Posterior cingulate gyrus (tissue), 11 donors: ENCODE data around the gene TARBP1.
"Not testable (repeated sequence)": the region's sequence is repeated elsewhere in the genome, so short reads cannot be mapped to it uniquely, and the experiment has no call there.

Experiments
- DNase-seq, 10 donors: peaks; one replicate each; pipeline versions ENCODE4 v3.0.0 to v3.0.0-alpha.2; 2020 to 2021; ENCODE audit warnings: mixed read lengths in 3 of 10
- intact Hi-C: fragments of 100-400 bp; cut with DNase I; formaldehyde crosslinking; loops from one replicate; pipeline ENCODE4 v1.15.1; 2023

The TARBP1 gene

GRCh38 chr1:234369033-234369430 is 109.9 kb downstream of the TARBP1 start:
- no peak for DNase-seq
- intact Hi-C loops, result no loop called here

DNA sequence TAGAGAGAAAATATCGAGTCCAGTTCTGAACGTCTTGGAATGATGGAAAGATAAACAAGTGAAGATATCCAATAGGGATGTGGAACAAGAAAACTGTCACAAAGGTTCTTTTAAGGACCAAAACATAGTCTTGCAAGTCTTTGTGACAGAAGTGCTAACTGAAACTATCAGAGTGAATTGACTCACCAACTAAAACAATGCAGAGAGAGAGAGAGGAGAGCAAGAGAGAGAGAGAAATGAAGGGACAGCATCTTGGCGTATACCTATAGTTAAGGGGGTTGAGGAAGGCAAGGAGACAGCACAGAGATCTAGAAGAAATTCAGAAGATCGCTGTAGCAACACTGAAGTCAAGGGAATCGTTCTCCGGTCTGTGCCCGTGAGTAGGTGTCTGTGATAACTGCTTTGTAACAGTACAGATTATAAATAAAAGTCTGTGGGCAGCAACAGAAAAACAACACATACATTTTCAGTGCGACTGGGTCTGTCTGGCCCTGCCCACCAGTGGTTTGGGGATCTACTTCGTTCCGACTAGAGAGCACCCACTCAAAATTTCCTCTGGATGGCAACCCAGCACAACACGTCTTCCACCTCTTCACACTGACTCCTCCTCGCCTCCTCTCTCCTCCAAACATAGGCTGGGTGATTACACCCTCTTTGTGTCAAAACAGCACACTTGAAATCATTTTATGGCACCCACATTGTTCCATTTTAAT is 110.5 kb downstream of the TARBP1 start:
- DNase-seq, result peak in 7 of 10 donors; percentile 27 to 87 (median 64)
- intact Hi-C loops, result no loop called here

- intact Hi-C loops, result no loop called here
- no peak for DNase-seq
Measured at GRCh38 chr1:234362558-234362957, 116.4 kb downstream of the TARBP1 start.

- no peak for DNase-seq
- intact Hi-C loops, result no loop called here
Measured at GRCh38 chr1:234361102-234361603, 117.8 kb downstream of the TARBP1 start.

GRCh38 chr1:234357831-234358230 is 121.1 kb downstream of the TARBP1 start:
- DNase-seq, result no peak

GRCh38 chr1:234356615-234357269 is 122.2 kb downstream of the TARBP1 start:
- intact Hi-C loops, result not testable (repeated sequence)
- DNase-seq, result peak in 5 of 10 donors; percentile 40 to 89 (median 82)

More at GRCh38 chr1:234357831-234358230, 121.1 kb downstream of the TARBP1 start:
- intact Hi-C loops, result no loop called here

DNA sequence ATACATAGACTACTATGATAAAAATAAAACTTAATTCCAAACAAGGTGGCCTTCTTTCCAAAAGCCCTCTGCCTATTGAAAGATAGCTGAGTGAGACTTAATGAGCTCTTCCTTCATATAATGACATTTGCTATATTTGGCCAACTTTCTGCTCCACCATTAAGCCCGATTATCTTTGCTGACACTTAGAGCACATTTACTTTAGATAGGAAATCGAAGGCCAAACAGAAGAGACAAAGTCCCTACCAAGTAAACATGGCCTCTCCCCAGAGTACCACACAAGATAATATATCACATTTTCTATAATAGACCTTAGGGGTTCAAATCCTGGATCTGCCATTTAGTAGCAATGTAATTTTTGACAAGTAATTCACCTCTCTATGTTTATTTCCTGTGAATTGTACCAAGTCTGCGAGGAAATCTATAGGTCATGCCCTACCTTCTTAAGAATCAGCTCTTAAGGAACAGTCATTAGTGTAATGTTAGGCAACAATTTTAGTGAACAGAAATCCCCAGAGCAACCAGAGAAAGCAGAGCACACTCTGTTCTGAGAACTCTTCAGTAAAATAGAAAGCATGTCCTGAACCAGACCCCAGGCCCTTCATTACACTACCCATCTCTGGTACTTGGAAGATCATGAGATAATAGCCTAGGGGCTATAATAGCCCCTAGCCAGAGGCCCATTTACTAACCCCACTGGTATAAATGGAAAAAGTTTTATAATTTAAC is 123.0 kb downstream of the TARBP1 start:
- intact Hi-C loops, result no loop called here
- DNase-seq, result no peak

GRCh38 chr1:234348964-234349363 is 130.0 kb downstream of the TARBP1 start:
- no peak for DNase-seq
- intact Hi-C loops, result no loop called here

GRCh38 chr1:234345237-234345636 is 133.7 kb downstream of the TARBP1 start:
- intact Hi-C loops, result no loop called here
- DNase-seq, result no peak

DNA sequence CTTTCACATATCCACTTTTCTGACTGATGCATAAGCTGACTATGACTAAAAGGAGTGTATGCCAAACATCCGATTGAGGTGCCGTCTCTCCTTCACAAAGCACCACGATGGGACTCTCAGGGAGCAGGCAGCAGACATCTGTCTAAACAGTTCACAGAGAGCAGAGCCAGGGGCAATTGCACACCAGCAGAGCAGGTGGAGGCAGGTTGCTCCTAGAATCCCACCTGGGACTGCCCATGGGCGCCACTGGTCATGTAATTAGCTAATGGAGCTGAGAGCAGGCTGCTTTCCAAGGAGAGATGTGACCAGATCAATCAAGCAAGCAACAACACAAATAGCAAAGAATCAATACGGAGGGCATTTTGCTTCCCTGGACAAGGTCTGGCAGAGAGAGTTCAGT is 136.2 kb downstream of the TARBP1 start:
- DNase-seq, result no peak
- intact Hi-C loops, result no loop called here
